ENCODE data around the gene ZC3H15. TPM values are rescaled to one million over a fixed set of nuclear protein-coding genes. Genes with fewer than 3 reads are reported as not detected.

The ZC3H15 gene
- total RNA-seq, 1 experiment from 2014 or later = 104 TPM

- no peak for DNase-seq (ENCODE audit: low read depth)
Measured at GRCh38 chr2:186542002-186542401, 55.9 kb downstream of the ZC3H15 start.

GRCh38 chr2:186543561-186544131, 57.6 kb downstream of the ZC3H15 start:
- peak; percentile 59 for DNase-seq (ENCODE audit: low read depth)

GRCh38 chr2:186544255-186544675, 58.2 kb downstream of the ZC3H15 start:
- peak; percentile 87 for DNase-seq (ENCODE audit: low read depth)

GRCh38 chr2:186546846-186547245, 60.8 kb downstream of the ZC3H15 start:
- no peak for DNase-seq (ENCODE audit: low read depth)

- DNase-seq (ENCODE audit: low read depth) = no peak
Measured at GRCh38 chr2:186551323-186552050, 65.4 kb downstream of the ZC3H15 start.

GRCh38 chr2:186554429-186554828, 68.4 kb downstream of the ZC3H15 start:
- no peak for DNase-seq (ENCODE audit: low read depth)

- DNase-seq (ENCODE audit: low read depth) = peak; percentile 29
Measured at GRCh38 chr2:186554850-186555671, 69.0 kb downstream of the ZC3H15 start.

- DNase-seq (ENCODE audit: low read depth) = no peak
Measured at GRCh38 chr2:186558512-186559276, 72.6 kb downstream of the ZC3H15 start.

Other genes starting within 250 kb of the ZC3H15 start
- 118 and 128 TPM in 2 replicates for gene ITGAV, start 103.8 kb downstream of the ZC3H15 start, total RNA-seq (2014; rRNA removed; shearing (Covaris generic))
- gene FAM171B, start 207.8 kb downstream of the ZC3H15 start, total RNA-seq (2014; rRNA removed; shearing (Covaris generic)) = 2.0 and 3.1 TPM in 2 replicates